ENCODE data around the gene ADAMTS6.

DNA sequence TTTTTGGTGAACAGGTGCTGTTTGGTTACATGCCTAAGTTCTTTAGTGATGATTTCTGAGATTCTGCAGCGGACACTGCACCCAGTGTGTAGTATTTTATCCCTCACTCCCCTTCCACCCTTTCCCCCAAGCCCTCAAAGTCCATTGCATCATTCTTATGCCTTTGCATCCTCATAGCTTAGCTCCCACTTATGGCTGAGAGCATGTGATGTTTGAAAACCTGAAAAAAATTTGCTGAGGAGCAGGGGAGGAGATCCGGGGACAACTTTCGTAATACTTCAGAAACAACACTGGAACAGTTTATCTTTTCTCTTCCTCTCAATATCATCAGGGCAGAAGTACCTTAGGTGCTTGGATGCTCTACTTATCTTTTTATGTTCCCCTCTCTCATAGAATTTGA, 226.4 kb downstream of the ADAMTS6 start:
- TF ChIP-seq, protein P1, sequence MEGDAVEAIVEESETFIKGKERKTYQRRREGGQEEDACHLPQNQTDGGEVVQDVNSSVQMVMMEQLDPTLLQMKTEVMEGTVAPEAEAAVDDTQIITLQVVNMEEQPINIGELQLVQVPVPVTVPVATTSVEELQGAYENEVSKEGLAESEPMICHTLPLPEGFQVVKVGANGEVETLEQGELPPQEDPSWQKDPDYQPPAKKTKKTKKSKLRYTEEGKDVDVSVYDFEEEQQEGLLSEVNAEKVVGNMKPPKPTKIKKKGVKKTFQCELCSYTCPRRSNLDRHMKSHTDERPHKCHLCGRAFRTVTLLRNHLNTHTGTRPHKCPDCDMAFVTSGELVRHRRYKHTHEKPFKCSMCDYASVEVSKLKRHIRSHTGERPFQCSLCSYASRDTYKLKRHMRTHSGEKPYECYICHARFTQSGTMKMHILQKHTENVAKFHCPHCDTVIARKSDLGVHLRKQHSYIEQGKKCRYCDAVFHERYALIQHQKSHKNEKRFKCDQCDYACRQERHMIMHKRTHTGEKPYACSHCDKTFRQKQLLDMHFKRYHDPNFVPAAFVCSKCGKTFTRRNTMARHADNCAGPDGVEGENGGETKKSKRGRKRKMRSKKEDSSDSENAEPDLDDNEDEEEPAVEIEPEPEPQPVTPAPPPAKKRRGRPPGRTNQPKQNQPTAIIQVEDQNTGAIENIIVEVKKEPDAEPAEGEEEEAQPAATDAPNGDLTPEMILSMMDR (IDR thresholded peaks at IDR 0.05), result no peak
- no peak for TF ChIP-seq POLR2A (IDR thresholded peaks at IDR 0.05)

Data from uterus (tissue), 2 donors.